HUES48 (cell line): ENCODE results near the gene PDS5B.

ENCODE experiments used
- H3K27ac ChIP-seq: one replicate; pipeline ENCODE4 v1.7.0; 2013; ENCODE audit warnings: low read depth, low read length, inconsistent platforms
- H3K27me3 ChIP-seq: 2 replicates; pipeline ENCODE4 v1.6.1; 2013; ENCODE audit warnings: mild to moderate bottlenecking, low read length; ENCODE audit not compliant: control insufficient read depth, insufficient read depth
- H3K36me3 ChIP-seq: 2 replicates; pipeline ENCODE4 v1.6.1; 2013; ENCODE audit warnings: low read length; ENCODE audit not compliant: control insufficient read depth, insufficient read depth
- H3K4me1 ChIP-seq: 2 replicates; pipeline ENCODE4 v1.6.1; 2013; ENCODE audit warnings: mild to moderate bottlenecking, low read length; ENCODE audit not compliant: control insufficient read depth, insufficient read depth
- H3K4me3 ChIP-seq: 2 replicates; pipeline ENCODE4 v1.5.1; 2013; ENCODE audit warnings: mild to moderate bottlenecking, low read depth, low read length
- H3K9ac ChIP-seq: 2 replicates; pipeline ENCODE4 v1.6.1; 2013; ENCODE audit warnings: mild to moderate bottlenecking, low read depth, low read length, moderate library complexity
- H3K9me3 ChIP-seq: 2 replicates; pipeline ENCODE4 v1.6.1; 2013; ENCODE audit warnings: low read length; ENCODE audit not compliant: control insufficient read depth, insufficient read depth

PDS5B gene

DNA sequence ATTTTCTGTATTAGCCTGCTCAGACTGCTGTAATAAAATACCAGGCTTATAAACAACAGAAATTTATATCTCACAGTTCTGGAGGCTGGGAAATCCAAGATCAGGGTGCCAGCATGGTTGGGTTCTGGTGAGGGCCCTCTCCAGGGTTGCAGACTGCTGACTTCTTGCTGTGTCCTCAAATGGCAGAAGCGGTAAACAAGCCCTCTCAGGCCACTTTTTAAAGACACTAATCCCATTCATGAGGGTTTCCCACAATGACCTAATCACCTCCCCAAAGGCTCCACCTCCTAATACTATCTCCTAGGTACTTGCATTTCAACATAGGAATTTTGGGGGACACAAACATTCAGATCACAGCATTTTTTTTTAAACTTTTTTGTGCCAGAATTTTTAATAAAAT lies 159.3 kb downstream of the PDS5B start:
- Histone ChIP-seq H3K27me3 (no peaks in the 10 kb centered on the region), H3K4me3 (no peak overlapping the region), H3K4me1 (no peaks in the 10 kb centered on the region), H3K9me3 (no peaks in the 10 kb centered on the region), H3K36me3 (peaks cover 41% of the 10 kb centered on the region), H3K9ac (no peak overlapping the region), H3K27ac (no peak overlapping the region)

DNA sequence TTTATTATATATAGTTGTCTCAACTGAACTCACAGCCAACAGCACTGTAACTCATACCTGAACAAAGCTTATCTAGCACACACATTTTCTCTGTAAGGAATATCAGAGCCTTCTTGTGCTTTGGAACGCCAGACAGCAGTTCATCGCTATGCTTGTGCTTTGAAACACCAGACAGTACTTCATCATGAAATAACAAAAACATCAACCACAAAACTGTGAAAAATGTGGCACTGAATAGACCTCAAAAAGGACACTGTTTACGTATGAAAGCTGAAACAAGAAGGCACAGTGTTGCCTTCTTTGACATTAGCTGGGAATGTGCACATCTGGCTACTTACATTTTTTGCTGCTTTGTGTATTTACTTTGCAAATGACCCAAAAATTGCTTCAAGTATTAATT lies 160.2 kb downstream of the PDS5B start:
- H3K9ac ChIP-seq = no peak overlapping the region

DNA sequence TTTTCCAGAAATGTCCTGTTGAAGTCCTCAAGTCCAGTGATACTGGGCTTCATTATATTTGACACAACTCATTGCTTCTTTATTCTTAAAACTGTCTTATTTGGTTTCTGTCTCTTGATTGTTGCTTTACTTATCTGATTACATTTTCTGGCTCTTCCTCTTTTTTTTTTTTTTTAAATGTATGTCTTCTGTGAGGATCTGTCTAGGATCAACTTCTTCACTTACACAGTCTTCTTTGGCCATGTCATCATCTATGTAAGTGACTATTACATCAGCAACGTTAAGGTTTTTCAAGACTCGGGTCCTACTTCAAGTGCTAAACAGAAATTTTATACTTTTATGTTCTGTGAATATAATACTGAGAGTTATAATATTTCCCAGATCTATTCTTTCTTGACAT lies 162.1 kb downstream of the PDS5B start:
- H3K4me3 ChIP-seq = no peak overlapping the region
- H3K4me1 ChIP-seq = no peaks in the 10 kb centered on the region
- H3K27me3 ChIP-seq = no peaks in the 10 kb centered on the region
- peaks cover 26% of the 10 kb centered on the region for H3K36me3 ChIP-seq
- H3K9ac ChIP-seq = no peak overlapping the region
- no peak overlapping the region for H3K27ac ChIP-seq
- no peaks in the 10 kb centered on the region for H3K9me3 ChIP-seq

More for the DNA sequence above, 160.2 kb downstream of the PDS5B start:
- Histone ChIP-seq H3K9me3 (no peaks in the 10 kb centered on the region), H3K4me1 (no peaks in the 10 kb centered on the region), H3K27ac (no peak overlapping the region), H3K4me3 (no peak overlapping the region), H3K36me3 (peaks cover 36% of the 10 kb centered on the region), H3K27me3 (no peaks in the 10 kb centered on the region)

DNA sequence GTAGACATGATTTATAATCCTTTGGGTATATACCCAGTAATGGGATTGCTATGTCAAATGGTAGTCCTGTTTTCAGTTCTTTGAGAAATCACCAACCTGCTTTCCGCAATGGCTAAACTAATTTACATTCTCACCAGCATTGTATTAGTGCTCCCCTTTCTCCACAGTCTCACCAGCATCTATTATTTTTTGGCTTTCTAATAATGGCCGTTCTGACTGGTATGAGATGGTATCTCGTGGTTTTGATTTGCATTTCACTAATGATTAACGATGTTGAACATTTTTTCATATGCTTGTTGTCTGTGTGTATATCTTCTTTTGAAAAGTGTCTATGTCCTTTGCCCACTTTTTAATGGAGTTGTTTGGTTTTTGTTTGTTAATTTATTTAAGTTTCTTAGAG lies 165.1 kb downstream of the PDS5B start:
- H3K9ac ChIP-seq = no peak overlapping the region
- no peaks in the 10 kb centered on the region for H3K9me3 ChIP-seq
- no peaks in the 10 kb centered on the region for H3K27me3 ChIP-seq
- peaks cover 37% of the 10 kb centered on the region for H3K36me3 ChIP-seq
- no peak overlapping the region for H3K27ac ChIP-seq
- no peak overlapping the region for H3K4me3 ChIP-seq
- H3K4me1 ChIP-seq = no peaks in the 10 kb centered on the region

DNA sequence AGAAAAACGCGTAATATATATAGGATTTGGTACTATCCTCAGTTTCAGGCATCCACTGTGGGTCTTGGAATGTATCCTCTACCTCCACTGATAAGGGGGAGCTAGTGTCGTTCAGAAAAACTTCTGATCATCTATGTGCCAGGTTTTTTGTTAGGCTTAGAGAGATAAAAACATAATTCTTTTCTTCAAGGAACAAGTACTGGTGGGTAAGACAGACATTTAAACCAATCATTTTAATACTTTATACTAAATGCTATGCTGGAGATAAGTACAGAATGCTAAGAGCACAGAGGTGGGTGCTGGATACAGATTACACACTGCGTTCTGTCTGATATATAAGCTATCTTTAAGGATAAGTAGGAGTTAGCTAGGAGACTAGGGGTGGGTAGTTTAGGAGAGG lies 166.1 kb downstream of the PDS5B start:
- no peaks in the 10 kb centered on the region for H3K4me1 ChIP-seq
- no peak overlapping the region for H3K4me3 ChIP-seq
- no peak overlapping the region for H3K27ac ChIP-seq
- no peak overlapping the region for H3K9ac ChIP-seq
- H3K36me3 ChIP-seq = peaks cover 28% of the 10 kb centered on the region; the same call in 1 of the 2 replicates
- H3K27me3 ChIP-seq = no peaks in the 10 kb centered on the region
- no peaks in the 10 kb centered on the region for H3K9me3 ChIP-seq

DNA sequence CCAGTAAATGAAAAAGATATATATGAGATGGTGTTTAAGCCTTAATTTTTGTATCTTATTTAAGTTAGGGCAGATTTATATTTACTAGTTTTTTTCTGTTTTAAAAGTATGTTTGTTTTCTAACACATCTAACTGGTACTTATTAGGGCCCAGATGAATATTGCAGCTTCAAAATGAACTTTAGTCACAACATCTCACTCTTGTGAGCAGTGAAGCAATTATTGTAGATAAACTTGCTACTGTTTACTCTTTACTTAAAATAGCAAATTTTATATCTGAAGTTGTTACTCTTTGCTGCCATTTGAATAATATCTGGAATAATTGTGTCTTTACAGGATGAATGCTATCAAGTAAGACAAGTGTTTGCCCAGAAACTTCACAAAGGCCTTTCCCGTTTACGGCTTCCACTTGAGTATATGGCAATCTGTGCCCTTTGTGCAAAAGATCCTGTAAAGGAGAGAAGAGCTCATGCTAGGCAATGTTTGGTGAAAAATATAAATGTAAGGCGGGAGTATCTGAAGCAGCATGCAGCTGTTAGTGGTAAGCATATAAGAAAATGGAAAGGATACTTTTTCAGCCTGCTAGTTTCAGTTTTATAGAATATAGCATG lies 166.8 kb downstream of the PDS5B start:
- Histone ChIP-seq H3K4me1 (no peaks in the 10 kb centered on the region), H3K36me3 (peaks cover 28% of the 10 kb centered on the region)

DNA sequence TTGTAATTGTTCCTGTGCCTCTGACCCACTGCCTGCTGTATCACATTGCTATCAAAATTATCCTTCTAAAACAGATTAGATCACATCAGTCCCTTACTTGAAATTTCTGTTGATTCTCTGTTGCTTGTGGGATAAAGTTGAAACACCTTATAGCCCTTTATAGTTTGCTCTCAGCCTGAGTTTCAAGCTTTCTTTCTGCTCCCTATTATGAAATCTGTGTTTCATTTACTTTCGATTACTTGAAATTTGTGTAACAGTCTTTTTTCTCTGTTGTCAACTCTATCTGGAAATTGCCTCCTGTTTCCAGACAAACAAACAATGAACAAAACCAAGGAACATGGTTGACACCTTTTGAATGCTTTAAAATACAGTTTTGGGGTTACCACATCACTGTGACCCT lies 167.9 kb downstream of the PDS5B start:
- no peaks in the 10 kb centered on the region for H3K4me1 ChIP-seq
- no peaks in the 10 kb centered on the region for H3K27me3 ChIP-seq
- H3K36me3 ChIP-seq = peaks cover 30% of the 10 kb centered on the region
- no peak overlapping the region for H3K4me3 ChIP-seq
- H3K27ac ChIP-seq = no peak overlapping the region
- no peak overlapping the region for H3K9ac ChIP-seq
- no peaks in the 10 kb centered on the region for H3K9me3 ChIP-seq

More for the DNA sequence above, 166.8 kb downstream of the PDS5B start:
- no peak overlapping the region for H3K27ac ChIP-seq
- no peak overlapping the region for H3K4me3 ChIP-seq
- H3K9me3 ChIP-seq = no peaks in the 10 kb centered on the region
- H3K9ac ChIP-seq = no peak overlapping the region
- no peaks in the 10 kb centered on the region for H3K27me3 ChIP-seq

DNA sequence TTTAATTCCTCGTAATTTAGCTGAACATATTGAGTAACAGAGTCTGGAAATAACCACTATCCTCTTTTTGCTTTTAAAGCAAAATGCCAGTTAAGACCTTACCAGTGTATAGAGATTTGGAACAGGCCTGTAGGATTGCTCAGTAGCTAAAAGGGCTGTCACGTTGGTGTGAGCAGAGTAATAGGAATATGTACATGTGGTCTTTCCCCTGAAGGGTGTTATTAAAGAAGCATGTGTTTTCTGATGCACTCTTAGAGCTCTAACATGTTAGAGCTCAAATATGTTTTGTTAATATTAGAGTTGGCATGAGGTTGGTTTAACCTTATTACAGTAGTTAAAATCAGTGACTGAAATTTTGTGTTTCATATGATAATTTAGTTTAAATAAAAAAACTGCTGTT lies 172.9 kb downstream of the PDS5B start:
- H3K36me3 ChIP-seq = peaks cover 35% of the 10 kb centered on the region
- no peak overlapping the region for H3K27ac ChIP-seq
- H3K4me3 ChIP-seq = no peak overlapping the region
- peaks cover 2% of the 10 kb centered on the region for H3K9me3 ChIP-seq
- H3K27me3 ChIP-seq = no peaks in the 10 kb centered on the region
- no peak overlapping the region for H3K9ac ChIP-seq
- H3K4me1 ChIP-seq = no peaks in the 10 kb centered on the region

DNA sequence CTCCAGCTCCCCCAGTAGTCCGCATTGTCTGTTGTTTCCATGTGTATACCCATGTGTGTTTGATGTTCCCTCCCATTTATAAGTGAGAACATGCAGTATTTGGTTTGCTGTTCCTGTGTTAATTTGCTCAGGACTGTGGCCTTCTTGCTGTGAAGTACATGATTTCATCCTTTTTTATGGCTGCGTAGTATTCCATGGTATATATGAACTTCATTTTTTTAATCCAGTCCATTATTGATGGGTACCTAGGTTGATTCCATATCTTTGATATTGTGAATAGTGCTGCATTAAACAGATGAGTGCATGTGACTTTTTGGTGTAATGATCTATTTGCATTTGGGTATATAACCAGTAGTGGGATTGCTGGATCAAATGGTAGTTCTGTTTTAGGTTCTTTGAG lies 175.2 kb downstream of the PDS5B start:
- H3K27ac ChIP-seq = no peak overlapping the region
- H3K9me3 ChIP-seq = peaks cover 2% of the 10 kb centered on the region
- H3K27me3 ChIP-seq = no peaks in the 10 kb centered on the region
- H3K36me3 ChIP-seq = peaks cover 36% of the 10 kb centered on the region
- no peak overlapping the region for H3K9ac ChIP-seq
- H3K4me3 ChIP-seq = no peak overlapping the region
- no peaks in the 10 kb centered on the region for H3K4me1 ChIP-seq

DNA sequence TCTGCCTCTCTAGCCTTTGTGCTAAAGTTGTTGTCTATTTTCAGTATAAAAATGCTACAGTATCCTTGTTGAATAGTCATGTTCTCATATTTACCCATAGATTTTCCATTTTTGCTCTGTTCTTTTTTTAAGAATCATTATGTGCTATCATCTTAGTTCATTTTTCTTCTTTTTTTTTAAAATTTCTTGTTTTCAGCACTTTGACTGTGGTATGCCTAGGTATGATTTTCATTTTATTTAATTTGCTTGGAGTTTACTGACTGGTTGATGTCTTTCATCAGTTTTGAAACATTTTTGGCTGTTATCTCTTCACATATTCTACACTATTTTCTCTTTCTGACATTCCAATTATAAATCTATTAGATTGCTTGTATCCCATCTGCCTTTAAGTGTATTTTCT lies 192.9 kb downstream of the PDS5B start:
- Histone ChIP-seq H3K4me3 (no peak overlapping the region), H3K9me3 (no peaks in the 10 kb centered on the region), H3K9ac (no peak overlapping the region), H3K27me3 (no peaks in the 10 kb centered on the region), H3K4me1 (no peaks in the 10 kb centered on the region), H3K36me3 (peaks cover 6% of the 10 kb centered on the region; the same call in 1 of the 2 replicates), H3K27ac (no peak overlapping the region)

DNA sequence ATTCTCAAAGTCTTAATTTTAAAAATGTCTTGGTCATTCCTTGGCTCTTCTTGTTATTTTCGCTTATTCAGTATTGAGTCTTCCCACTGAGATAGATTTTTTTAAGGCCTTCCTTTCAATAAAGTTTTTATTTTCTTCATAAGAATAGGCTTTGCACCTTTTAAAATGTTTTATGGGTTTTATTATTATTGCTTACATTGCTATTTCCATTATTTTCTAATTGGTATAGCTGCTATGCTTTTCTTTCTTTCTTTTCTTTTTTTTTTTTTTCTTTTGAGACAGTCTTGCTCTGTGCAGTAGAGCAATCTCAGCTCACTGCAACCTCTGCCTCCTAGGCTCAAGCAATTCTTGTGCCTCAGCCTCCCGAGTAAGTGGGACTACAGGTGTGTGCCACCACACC lies 195.7 kb downstream of the PDS5B start:
- H3K4me1 ChIP-seq = no peaks in the 10 kb centered on the region
- peaks cover 6% of the 10 kb centered on the region; the same call in 1 of the 2 replicates for H3K36me3 ChIP-seq
- H3K27ac ChIP-seq = no peak overlapping the region
- no peaks in the 10 kb centered on the region for H3K9me3 ChIP-seq
- no peaks in the 10 kb centered on the region for H3K27me3 ChIP-seq
- H3K4me3 ChIP-seq = no peak overlapping the region
- H3K9ac ChIP-seq = no peak overlapping the region
